ENCODE results near the gene S100A10.

S100A10 gene

DNA sequence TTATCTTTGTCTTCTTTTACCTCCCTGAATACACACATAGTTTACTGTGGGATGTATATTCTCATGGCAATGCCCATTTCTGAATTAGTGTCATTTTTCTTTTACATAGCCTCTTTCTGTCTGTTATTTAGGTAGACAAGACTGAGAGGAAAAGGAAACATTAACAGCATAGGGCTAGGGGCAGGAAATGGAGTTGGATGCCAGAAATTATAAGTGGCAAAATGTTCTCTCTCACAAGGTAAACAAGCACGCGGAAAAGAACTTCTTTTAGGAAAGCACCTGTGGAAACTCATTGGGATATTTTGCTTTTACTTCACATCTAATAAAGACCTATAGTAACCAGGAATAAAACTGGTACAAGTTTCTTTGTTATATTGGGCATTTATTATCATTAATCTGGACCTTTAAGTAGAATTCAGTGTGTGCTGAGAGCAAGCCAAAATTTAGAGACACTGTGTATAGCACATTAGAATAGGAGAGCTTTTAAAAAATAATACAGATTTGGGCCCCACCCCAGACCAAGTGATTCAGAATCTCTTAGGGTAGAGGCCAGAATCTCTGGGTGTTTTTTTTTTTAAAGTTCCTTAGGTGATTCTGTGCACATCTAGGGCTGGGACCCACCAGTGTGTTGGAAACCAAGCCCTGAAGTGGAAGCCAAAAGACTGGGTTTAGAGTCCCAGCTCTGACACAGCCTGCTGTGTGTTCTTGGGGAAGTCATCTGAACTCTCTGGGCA is 32.7 kb downstream of the S100A10 start:
- no peak for DNase-seq

- no peak for DNase-seq
Observed at GRCh38 chr1:151958959-151959358, 34.7 kb downstream of the S100A10 start.

GRCh38 chr1:151956957-151957497 is 36.6 kb downstream of the S100A10 start:
- no peak for DNase-seq

DNA sequence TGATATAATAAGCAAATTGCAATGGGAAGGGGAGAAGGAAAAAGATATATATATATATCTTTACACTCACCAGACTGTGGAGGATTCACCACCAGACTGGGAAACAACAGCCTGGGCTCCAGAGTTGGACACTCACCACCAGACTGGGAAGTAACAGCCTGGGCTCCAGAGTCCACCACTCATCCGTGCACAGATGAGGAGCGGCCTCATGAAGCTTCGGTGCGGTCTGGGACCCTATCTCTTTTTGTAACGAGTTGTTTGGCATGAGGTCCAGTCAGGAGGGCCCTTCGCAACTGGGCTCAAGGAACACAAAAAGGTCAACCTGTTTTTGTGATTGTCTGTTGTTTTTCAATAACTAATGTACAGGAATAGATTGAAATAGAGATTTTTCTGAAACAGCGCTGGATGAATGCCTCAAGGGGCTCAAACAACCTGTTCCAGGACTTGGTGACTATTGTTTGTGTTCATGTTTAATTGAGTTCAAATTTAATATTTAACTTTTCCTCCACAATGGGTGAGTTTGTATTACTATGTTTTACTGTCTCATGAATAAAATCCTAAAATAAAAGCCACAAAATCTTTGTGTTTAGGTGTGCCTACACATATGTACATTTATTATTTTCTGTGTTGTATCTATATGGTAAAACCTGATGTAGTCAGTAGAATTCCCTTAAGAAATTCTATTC is 40.1 kb downstream of the S100A10 start:
- no peak for DNase-seq

DNA sequence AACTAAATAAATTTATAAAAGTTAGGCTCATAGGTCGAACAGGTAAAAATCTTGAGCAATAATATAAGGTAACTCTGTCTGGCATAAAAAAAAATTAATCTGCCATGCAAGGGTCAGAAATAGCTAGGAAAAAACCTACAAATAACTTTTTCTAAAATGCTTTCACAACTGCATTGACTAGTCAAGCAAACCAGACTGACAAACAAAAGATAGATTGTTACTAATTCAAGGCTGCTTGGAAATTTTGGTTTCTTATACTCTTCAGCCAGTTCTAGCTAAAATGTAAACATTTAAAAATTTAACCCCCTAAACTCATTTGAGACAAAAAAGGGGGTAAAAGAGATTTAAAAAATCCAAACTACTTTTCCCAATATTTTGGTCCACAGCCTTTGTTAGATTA is 40.8 kb downstream of the S100A10 start:
- no peak for DNase-seq

DNA sequence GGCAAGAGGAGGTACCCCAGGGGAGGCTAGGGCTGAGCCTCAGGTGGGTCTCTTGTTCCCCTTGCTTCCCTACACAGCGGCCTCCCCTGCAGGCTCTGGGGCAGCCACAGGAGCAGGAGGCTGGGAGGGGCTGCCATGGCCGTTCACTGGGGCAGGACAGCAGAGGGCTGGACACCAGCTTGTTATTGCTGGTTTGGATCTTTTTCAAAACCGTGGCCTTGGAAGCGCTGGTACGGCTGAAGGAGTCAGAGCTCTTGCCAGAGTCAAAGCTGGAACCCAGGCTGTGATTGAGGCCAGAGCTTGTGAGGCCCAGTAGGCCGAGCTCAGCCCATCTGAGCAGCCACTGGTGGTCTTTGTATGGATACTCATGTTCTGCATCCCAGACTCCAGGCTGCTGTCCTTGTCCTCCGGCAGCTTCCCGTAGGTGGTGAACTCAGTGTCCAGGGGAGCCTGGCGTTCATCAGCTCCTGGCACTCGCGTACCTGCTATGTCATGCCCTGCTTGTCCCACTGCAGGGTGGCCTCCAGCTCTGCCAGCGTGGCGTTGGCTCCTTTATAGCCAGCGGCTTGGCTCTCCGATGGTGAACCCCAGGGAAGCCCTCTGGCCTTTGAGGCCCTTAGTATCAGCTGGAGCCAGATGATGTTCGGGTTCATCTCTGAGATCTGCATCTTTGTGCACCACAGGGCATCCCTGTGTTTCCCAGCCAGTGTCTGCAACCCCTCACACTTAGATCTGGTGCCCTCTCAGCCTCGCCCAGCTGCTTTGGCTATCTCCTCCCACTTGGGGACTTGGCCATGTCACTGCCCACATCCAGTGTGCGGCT is 44.1 kb downstream of the S100A10 start:
- no peak for DNase-seq

DNA sequence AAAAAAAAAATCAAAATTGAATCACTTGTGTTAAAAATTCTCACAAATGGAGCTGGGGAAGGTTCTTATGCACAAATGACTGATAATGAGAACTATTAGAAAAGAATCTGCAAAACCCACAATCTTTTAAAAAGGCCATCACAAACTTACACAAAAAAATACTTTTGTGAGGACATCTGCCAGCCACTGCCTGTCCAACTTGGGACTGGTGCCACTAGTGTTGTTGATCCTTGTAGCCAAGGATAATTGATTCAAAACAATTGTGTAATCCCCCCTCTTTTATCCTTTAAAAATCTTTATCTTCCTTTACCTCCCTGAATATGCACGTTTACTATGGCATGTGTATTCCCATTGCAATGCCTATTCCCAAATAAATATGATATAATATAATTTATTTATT is 45.2 kb downstream of the S100A10 start:
- DNase-seq: no peak

GRCh38 chr1:151947140-151947539 is 46.5 kb downstream of the S100A10 start:
- DNase-seq: no peak

- no peak for DNase-seq
Observed at GRCh38 chr1:151945725-151946722, 47.6 kb downstream of the S100A10 start.

DNA sequence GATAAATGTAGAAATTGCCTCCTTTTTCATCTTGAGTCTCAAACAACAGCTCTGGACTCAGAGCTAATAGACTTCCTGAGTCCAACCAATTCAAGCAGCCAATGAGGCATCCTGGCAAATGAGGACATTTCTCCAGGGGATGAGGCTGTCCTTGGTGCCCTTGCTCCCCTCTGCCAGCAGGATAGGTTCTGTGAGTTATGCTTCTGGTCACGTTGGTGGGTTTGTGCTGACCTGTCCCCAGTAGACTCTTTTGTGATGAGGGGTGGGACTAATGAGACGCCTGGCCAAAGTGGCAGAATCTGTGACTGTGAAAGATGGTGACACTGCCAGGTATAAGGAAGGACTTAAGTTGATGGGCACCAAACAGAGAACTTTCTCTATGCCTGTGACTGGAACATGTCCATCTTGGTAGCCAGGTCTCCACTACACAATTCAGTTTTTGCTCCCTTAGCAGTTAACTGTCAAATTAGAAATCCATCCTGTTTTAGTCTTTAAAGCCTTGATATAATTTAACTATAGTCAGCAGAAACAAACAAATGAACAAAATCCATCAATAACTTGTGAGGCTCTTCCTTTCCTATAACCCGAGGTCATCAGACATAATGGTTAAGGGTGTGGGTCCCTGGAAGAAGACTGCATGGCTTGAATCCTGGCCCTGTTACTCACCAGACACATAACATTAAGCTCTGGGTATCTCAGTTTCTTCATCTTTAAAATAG is 48.6 kb downstream of the S100A10 start:
- DNase-seq: no peak

DNA sequence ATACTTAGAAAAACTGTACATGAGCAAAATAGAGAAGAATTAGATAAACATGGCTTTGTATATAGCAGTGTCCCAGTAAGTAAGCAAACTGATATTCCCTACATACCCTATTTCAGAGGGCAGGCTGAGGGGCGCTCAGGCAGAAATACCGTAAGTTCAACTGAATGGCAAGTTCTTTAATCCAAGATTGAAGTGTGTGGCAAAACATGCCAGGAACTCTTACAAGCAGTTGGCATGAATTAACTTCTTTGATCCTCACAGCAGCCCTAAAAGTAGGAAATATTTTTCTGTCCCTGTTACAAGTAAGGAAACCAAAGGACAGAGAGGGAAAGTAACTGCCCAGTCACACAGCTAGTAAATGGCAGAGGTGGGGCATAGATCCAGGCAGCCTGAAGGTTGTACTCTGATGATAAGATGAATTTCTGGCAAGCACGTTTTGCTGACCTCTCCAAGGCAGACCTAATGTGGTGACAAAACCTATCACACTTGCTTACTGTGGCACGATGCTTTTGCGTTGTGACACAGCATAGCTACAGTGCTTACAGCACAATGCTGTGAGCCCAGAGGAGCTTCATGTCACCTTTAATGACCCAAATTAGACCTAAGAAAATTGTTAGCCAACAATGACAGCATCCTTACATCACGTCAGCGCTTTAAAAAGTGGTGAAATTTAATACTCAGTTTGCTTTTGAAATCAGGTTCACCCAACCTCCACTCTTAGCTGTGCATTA is 49.4 kb downstream of the S100A10 start:
- DNase-seq: no peak

DNA sequence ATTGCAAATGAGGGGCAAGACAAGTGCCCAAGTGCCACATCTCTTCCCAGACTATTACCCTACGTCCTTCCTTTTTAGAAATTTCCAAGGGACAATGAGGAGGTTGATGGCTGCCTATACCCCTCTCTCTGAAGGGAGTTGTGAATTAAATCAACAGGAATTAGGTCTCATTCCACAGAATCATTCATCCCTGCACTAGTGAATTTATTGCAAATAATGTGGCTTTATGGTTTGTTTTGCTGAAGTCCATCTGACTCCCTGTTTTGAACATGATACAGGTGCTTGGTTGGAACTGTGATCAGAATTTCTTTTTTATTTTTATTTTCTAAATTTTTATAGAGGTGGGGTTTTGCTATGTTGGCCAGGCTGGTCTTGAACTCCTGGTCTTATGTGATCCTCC is 50.1 kb downstream of the S100A10 start:
- DNase-seq: no peak

DNA sequence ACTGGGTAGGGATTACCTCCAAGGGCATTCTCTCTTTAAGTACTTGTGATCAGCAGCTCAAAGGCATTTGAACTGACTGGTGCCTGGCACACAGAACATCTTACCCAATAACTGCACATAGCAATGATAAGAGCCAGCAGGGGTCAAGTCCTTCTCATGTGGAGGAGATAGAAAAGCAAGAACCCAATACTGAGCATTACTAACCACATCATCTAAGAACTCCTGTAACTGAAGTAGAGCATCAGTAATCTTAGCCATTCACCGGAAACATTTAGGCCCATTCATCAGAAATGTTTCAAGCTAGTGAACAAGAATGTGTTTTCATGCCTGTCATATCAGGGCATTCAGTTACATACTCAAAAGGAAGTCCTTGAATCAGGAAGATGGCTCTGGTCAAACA is 50.8 kb downstream of the S100A10 start:
- DNase-seq: no peak

DNA sequence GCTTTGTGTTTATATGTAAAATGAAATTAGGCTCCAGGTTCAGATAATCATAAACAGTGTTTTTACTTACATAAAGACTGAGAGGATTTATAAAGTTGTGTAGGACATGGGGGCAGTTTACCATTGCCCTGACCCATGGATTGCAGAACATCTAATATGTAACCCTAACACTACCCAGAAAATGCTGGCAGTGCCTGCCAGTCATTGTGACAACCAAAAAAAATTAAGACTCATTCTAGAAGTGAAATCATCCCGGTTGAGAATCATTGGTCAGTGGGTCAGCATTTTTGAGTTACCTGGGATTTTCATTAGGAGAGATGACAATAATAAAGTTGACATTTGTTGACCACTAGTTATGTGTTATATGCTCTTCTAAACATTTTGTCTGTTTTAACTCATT is 53.1 kb downstream of the S100A10 start:
- DNase-seq: no peak

- DNase-seq: no peak
Observed at GRCh38 chr1:151939779-151940178, 53.9 kb downstream of the S100A10 start.

GRCh38 chr1:151939141-151939540 is 54.5 kb downstream of the S100A10 start:
- no peak for DNase-seq

GRCh38 chr1:151936653-151937052 is 57.0 kb downstream of the S100A10 start:
- no peak for DNase-seq

DNA sequence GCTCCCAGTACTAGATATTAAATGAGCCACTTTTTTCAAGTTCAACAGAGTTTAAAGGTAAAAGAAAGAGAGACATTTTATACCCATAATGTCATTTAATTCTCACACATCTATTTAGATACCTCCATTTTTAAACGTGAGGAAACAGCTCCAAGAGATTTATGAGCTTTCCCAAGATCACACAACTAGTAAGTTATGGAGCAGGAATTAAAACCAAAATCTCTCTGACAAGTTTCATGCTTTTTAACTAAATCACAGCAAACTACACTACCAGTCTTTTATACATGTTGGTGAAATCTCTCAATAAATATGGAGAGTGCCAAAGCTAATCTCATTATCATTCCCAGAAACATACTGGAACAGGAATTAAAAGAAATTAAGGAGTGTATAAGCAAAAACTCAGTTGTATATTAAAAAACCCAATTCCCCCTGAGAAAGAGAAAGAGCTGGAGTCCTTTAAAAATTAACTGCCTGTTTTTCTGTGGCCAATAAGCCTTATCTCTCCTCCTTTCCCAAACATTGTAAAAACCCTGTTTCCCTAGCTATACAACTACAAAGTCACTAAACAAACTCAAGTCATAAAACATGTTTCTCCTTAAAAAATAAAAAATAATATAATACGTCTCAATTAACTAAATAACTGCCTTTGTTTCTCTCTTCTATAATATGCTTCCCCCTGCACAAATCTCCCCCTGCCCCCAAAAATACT is 57.6 kb downstream of the S100A10 start:
- DNase-seq: no peak

DNA sequence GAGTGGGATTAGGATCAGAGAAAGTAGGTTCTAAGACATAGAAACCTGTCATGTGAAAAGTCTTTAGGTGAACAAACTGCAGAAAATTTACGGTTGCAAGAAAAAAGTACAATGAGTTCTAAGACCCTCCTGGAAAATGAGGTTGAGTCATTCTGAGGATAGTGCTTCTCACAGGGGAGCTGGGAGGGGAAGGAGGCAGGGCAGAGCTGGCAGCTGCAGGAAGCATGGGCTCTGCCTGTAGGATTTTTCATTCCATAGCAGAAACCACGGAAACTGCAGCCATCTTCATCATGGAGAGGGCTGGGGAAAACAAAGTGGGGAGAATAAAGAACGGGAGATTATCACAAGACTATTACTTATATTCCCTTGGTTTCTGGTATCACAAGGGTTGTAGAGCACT is 58.5 kb downstream of the S100A10 start:
- DNase-seq: no peak

DNA sequence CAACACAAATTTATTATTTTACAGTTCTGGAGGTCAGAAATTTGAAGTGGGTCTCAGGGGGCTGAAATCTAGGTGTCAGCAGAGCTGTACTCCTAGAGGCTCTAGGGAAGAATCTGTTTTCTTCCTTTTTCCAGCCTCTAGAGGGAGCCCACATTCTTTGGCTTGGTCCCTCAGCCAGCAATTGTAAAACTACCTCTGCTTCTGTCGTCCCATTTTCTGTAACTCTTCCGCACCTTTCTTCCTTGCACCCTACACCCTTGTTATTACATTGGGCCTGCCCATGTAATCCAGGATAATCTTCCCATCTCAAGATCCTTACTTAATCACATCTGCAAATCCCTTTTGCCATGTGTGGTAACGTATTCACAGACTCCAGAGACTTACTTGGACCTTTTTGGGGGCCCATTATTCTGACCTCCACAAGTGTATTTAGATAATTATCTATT is 59.6 kb downstream of the S100A10 start:
- peak; percentile 57 for DNase-seq

Data from NCI-H2227 treated with DMSO at 0.1 percent for 48 hours (cell line).